ENCODE results near the gene BCL2L15.

DNA sequence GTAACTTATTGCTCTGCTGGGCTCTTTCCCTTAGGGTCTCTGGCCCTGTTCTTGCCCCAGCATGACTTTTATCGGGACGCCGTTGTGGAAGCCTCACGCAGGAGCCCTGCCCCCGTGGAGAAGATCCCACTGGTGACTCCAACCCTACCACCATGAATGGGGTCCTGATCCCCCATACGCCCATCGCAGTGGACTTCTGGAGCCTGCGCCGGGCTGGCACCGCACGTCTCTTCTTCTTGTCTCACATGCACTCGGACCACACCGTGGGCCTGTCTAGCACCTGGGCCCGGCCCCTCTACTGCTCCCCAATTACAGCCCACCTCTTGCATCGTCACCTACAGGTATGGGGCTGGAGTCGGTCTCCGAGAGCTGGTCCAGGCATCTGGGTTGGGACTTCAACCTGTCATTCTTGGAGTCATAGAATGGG lies 18.1 kb upstream of the BCL2L15 start:
- TF ChIP-seq, protein P1, sequence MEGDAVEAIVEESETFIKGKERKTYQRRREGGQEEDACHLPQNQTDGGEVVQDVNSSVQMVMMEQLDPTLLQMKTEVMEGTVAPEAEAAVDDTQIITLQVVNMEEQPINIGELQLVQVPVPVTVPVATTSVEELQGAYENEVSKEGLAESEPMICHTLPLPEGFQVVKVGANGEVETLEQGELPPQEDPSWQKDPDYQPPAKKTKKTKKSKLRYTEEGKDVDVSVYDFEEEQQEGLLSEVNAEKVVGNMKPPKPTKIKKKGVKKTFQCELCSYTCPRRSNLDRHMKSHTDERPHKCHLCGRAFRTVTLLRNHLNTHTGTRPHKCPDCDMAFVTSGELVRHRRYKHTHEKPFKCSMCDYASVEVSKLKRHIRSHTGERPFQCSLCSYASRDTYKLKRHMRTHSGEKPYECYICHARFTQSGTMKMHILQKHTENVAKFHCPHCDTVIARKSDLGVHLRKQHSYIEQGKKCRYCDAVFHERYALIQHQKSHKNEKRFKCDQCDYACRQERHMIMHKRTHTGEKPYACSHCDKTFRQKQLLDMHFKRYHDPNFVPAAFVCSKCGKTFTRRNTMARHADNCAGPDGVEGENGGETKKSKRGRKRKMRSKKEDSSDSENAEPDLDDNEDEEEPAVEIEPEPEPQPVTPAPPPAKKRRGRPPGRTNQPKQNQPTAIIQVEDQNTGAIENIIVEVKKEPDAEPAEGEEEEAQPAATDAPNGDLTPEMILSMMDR (IDR thresholded peaks at IDR 0.05 in 4 of 5, conservative IDR thresholded peaks at IDR 0.05 in 1 of 5): peak in 1 of 5 experiments; percentile 15
- no peak for TF ChIP-seq POLR2A (IDR thresholded peaks at IDR 0.05)

Measured in gastrocnemius medialis (tissue), 4 donors.